ENCODE measurements around the gene TSPAN17.

DNA sequence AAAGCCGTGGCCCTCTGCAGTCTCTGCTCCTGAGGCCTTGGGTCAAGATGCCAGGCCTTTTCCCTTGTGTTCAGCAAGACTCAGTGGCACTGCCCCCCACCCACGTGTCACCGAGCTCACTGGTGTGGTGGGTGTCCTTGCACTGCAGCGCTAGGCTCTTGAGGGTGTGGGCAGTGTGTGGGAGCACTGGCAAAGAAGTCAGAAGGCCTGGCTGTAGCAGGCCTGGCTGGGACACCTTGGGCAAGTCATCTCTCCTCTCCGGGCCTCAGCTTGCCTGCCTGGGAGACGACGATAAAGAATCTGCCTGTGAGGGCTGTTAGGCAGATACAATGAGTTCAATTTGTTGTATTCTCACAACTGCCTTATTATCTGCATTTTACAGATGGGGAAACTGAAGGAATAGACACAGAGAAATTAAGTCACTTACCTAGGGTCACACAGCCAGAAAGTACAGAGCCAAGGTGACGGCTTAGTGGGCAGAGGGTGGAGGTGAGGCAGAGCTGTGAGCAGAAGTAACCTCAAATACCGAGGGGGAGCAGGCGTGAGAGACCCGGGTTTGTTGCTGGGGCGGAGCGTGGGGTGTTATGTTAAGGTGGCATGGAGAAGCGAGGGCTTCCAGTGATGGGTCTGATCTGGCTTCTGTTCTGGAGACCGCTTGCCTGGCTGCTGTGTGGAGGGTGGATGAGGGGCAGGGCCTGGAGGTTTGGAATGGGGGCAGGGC is 1.4 kb downstream of the TSPAN17 start:
- TF ChIP-seq, protein P1, sequence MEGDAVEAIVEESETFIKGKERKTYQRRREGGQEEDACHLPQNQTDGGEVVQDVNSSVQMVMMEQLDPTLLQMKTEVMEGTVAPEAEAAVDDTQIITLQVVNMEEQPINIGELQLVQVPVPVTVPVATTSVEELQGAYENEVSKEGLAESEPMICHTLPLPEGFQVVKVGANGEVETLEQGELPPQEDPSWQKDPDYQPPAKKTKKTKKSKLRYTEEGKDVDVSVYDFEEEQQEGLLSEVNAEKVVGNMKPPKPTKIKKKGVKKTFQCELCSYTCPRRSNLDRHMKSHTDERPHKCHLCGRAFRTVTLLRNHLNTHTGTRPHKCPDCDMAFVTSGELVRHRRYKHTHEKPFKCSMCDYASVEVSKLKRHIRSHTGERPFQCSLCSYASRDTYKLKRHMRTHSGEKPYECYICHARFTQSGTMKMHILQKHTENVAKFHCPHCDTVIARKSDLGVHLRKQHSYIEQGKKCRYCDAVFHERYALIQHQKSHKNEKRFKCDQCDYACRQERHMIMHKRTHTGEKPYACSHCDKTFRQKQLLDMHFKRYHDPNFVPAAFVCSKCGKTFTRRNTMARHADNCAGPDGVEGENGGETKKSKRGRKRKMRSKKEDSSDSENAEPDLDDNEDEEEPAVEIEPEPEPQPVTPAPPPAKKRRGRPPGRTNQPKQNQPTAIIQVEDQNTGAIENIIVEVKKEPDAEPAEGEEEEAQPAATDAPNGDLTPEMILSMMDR (IDR thresholded peaks at IDR 0.05; ENCODE audit: low read length) = no peak
- no peak for TF ChIP-seq EZH2 (IDR thresholded peaks at IDR 0.05; ENCODE audit: borderline replicate concordance, low read length)

Measured in OCI-LY1 (cell line).